A172 (cell line): Measurements from ENCODE around the gene SIRPG. TPM values are rescaled to one million over a fixed set of nuclear protein-coding genes. Genes with fewer than 3 reads are reported as not detected.

Experiments
- DNase-seq: peaks from one replicate; pipeline ENCODE4 v3.0.0-alpha.2; 2015; ENCODE audit warnings: low spot score
- total RNA-seq: library from RNA; depleted of rRNA; stranded (reverse); fragments of >200 nt; shearing (Covaris generic); gene quantifications from 2 replicates; pipeline ENCODE4 v1.2.3, GENCODE V29; 2014; rRNA removed

SIRPG gene
- total RNA-seq, 1 experiment from 2014 or later = not detected

GRCh38 chr20:1595333-1595732 lies 62.2 kb downstream of the SIRPG start:
- DNase-seq = no peak

DNA sequence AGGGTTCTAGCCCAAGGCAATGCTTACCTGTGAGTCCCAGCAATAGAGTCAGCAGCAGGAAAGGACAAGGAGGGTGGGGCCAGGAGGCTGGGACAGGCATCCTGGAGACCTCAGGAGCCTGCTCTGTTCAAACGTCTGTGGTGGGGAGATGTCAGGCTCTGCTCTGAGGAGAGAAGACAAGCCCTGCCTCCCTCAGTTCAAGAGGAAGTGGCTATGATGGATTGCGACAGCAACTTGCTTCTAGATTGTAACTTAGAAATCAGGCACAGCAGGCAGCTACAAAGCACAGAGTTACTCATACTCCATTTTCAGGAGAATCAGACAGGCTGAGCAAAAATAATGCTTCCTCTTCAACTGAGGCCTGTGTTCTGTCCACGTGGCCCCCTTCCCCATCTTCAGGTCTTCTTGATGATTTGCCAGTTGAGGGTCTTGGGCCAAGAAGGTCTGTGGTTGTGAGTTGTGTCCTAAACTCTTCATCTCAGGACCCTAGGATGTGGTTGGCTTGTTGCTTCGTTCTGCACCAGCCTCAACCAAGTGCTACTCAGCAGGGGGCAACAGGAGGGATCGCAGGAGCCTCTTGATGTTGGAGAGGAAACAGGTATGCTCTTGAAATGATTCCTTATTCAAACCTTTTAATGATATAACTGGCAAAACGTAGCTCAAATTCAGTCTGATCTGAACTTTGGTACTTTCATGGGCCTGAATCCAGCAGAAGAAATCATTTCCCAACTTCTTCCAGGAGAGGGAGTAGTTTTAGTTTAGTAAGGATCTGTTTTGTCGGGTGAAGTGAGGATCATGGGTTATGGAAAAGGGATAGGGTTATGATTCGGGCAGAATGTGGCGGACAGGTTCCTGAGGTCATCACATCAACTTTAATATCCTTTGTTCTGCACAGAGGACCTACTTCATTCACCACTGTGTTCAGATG lies 68.8 kb downstream of the SIRPG start:
- DNase-seq = peak; percentile 67

DNA sequence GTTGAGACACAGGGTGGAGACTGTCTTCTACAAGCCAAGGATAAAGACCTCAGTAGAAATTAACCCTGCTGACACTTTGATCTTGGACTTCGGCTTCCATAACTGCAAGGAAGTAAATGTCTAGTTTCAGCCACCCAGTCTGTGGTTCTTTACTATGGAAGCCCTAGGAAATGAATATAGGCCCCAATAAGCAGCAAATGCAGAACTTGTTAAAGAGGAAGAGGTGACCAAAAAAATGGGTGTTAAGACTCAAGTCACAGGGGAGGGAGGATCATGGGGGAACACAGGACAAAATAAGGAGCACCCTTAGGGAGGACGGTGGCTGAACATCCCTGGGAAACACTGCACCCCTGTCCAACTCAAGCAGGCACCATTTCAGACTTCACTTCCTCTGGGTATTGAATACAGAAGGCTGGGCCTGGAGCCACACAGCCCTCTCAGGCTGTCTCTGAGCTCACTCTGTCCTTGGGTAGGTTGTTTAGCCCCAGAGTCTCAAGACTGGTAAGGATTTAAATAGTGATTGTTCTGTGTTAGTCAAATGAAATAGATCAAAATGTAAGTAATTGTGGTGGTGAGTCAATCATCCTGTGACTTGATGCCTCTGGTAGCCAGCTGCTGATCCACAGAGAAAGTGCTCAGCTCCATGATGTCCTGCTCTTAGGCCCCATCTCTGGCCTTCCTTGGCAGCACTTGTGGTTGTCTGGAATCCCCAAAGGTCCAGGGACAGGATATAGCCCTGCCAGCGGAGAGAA lies 69.6 kb downstream of the SIRPG start:
- peak; percentile 14 for DNase-seq

DNA sequence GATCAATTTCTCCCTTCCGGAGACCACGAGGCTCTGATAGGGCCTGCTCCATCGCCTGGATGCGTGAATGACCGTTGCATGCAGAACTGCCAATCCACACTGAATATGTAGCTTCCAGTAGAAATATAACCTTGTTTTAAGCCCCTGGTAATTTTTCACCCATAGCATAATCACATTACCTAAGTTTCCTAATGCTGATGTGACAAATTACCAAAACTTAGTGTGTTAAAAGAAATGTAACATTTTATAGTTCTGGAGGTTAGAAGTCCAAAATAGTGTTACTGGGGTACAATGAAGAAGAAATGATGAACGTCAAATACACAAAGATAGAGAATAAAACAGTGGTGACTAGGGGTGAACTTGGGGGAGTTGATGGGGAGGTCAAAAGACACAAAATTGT lies 78.1 kb downstream of the SIRPG start:
- no peak for DNase-seq

Other genes with a start within 250 kb of the SIRPG start
- gene NSFL1C, start 190.9 kb downstream of the SIRPG start, total RNA-seq = 66.3 and 81.6 TPM in 2 replicates
- not detected in 2 replicates for gene SIRPB2, start 166.4 kb downstream of the SIRPG start, total RNA-seq
- gene SIRPD, start 100.1 kb downstream of the SIRPG start, total RNA-seq = not detected in 2 replicates
- 0.55 and 0.74 TPM in 2 replicates for gene SIRPB1, start 37.8 kb downstream of the SIRPG start, total RNA-seq
- gene SIRPA, start 237.6 kb upstream of the SIRPG start, total RNA-seq = 8.1 and 10.5 TPM in 2 replicates